T-helper 1 cell treated with Interleukin-12 subunit alpha and Interleukin-12 subunit beta and Interleukin-4 antibody, amounts not matched to agents 30 μg/mL and 1 μg/mL, for 36 hours (primary cell): Measurements from ENCODE around the gene KIRREL3.

Experiments used
- H3K27ac Mint-ChIP-seq: one replicate; pipeline ENCODE4 v1.8.0; 2021; ENCODE audit warnings: mild to moderate bottlenecking, mixed read lengths
- H3K27me3 Mint-ChIP-seq: one replicate; pipeline ENCODE4 v1.8.0; 2021; ENCODE audit warnings: low read depth, mixed read lengths
- H3K36me3 Mint-ChIP-seq: one replicate; pipeline ENCODE4 v1.8.0; 2021; ENCODE audit warnings: low read depth, mixed read lengths
- H3K4me1 Mint-ChIP-seq: one replicate; pipeline ENCODE4 v1.8.0; 2021; ENCODE audit warnings: low read depth, mixed read lengths
- H3K4me3 Mint-ChIP-seq: one replicate; pipeline ENCODE4 v1.8.0; 2021; ENCODE audit warnings: mild to moderate bottlenecking, moderate library complexity, mixed read lengths
- H3K9me3 Mint-ChIP-seq: one replicate; pipeline ENCODE4 v1.8.0; 2021; ENCODE audit warnings: mixed read lengths

Gene KIRREL3

GRCh38 chr11:126592496-126593410 lies 407.8 kb downstream of the KIRREL3 start:
- H3K36me3 Mint-ChIP-seq: no peaks in the 10 kb centered on the region
- H3K4me1 Mint-ChIP-seq: no peaks in the 10 kb centered on the region
- H3K27ac Mint-ChIP-seq: no peak overlapping the region
- no peak overlapping the region for H3K4me3 Mint-ChIP-seq
- no peaks in the 10 kb centered on the region for H3K9me3 Mint-ChIP-seq
- no peaks in the 10 kb centered on the region for H3K27me3 Mint-ChIP-seq

- no peak overlapping the region for H3K27ac Mint-ChIP-seq
- no peaks in the 10 kb centered on the region for H3K27me3 Mint-ChIP-seq
- H3K4me1 Mint-ChIP-seq: no peaks in the 10 kb centered on the region
- H3K4me3 Mint-ChIP-seq: no peak overlapping the region
- no peaks in the 10 kb centered on the region for H3K9me3 Mint-ChIP-seq
- H3K36me3 Mint-ChIP-seq: no peaks in the 10 kb centered on the region
These were observed 408.5 kb downstream of the KIRREL3 start for GRCh38 chr11:126591966-126592489.

- Mint-ChIP-seq H3K4me1 (no peaks in the 10 kb centered on the region), H3K27ac (no peak overlapping the region), H3K36me3 (no peaks in the 10 kb centered on the region), H3K9me3 (no peaks in the 10 kb centered on the region), H3K4me3 (no peak overlapping the region), H3K27me3 (no peaks in the 10 kb centered on the region)
These were observed 411.1 kb downstream of the KIRREL3 start for GRCh38 chr11:126589492-126589803.

GRCh38 chr11:126588630-126589491 lies 411.7 kb downstream of the KIRREL3 start:
- Mint-ChIP-seq H3K36me3 (no peaks in the 10 kb centered on the region), H3K9me3 (no peaks in the 10 kb centered on the region), H3K4me1 (no peaks in the 10 kb centered on the region), H3K27ac (no peak overlapping the region), H3K4me3 (no peak overlapping the region), H3K27me3 (no peaks in the 10 kb centered on the region)

- no peak overlapping the region for H3K4me3 Mint-ChIP-seq
- H3K9me3 Mint-ChIP-seq: no peaks in the 10 kb centered on the region
These were observed 413.0 kb downstream of the KIRREL3 start for GRCh38 chr11:126587541-126587940.

GRCh38 chr11:126585774-126586491 lies 414.6 kb downstream of the KIRREL3 start:
- no peak overlapping the region for H3K27ac Mint-ChIP-seq
- no peaks in the 10 kb centered on the region for H3K27me3 Mint-ChIP-seq
- no peaks in the 10 kb centered on the region for H3K9me3 Mint-ChIP-seq
- no peaks in the 10 kb centered on the region for H3K36me3 Mint-ChIP-seq
- H3K4me3 Mint-ChIP-seq: no peak overlapping the region
- H3K4me1 Mint-ChIP-seq: no peaks in the 10 kb centered on the region

More at GRCh38 chr11:126587541-126587940, 413.0 kb downstream of the KIRREL3 start:
- Mint-ChIP-seq H3K27me3 (no peaks in the 10 kb centered on the region), H3K4me1 (no peaks in the 10 kb centered on the region), H3K27ac (no peak overlapping the region), H3K36me3 (no peaks in the 10 kb centered on the region)

- H3K9me3 Mint-ChIP-seq: no peaks in the 10 kb centered on the region
- H3K4me3 Mint-ChIP-seq: no peak overlapping the region
- no peak overlapping the region for H3K27ac Mint-ChIP-seq
- H3K36me3 Mint-ChIP-seq: no peaks in the 10 kb centered on the region
- H3K27me3 Mint-ChIP-seq: no peaks in the 10 kb centered on the region
- no peaks in the 10 kb centered on the region for H3K4me1 Mint-ChIP-seq
These were observed 415.2 kb downstream of the KIRREL3 start for GRCh38 chr11:126585388-126585773.

GRCh38 chr11:126583594-126584427 lies 416.8 kb downstream of the KIRREL3 start:
- H3K4me1 Mint-ChIP-seq: no peaks in the 10 kb centered on the region

GRCh38 chr11:126583101-126583500 lies 417.5 kb downstream of the KIRREL3 start:
- no peaks in the 10 kb centered on the region for H3K27me3 Mint-ChIP-seq
- no peaks in the 10 kb centered on the region for H3K9me3 Mint-ChIP-seq
- H3K4me1 Mint-ChIP-seq: no peaks in the 10 kb centered on the region
- no peak overlapping the region for H3K27ac Mint-ChIP-seq
- no peaks in the 10 kb centered on the region for H3K36me3 Mint-ChIP-seq
- H3K4me3 Mint-ChIP-seq: no peak overlapping the region

More at GRCh38 chr11:126583594-126584427, 416.8 kb downstream of the KIRREL3 start:
- H3K36me3 Mint-ChIP-seq: no peaks in the 10 kb centered on the region
- no peaks in the 10 kb centered on the region for H3K9me3 Mint-ChIP-seq
- H3K4me3 Mint-ChIP-seq: no peak overlapping the region
- no peaks in the 10 kb centered on the region for H3K27me3 Mint-ChIP-seq
- no peak overlapping the region for H3K27ac Mint-ChIP-seq

GRCh38 chr11:126581871-126582648 lies 418.5 kb downstream of the KIRREL3 start:
- no peaks in the 10 kb centered on the region for H3K4me1 Mint-ChIP-seq
- H3K4me3 Mint-ChIP-seq: no peak overlapping the region
- H3K9me3 Mint-ChIP-seq: no peaks in the 10 kb centered on the region
- H3K27me3 Mint-ChIP-seq: no peaks in the 10 kb centered on the region
- no peaks in the 10 kb centered on the region for H3K36me3 Mint-ChIP-seq
- H3K27ac Mint-ChIP-seq: no peak overlapping the region

GRCh38 chr11:126578426-126578825 lies 422.1 kb downstream of the KIRREL3 start:
- no peaks in the 10 kb centered on the region for H3K36me3 Mint-ChIP-seq
- H3K27me3 Mint-ChIP-seq: no peaks in the 10 kb centered on the region
- no peak overlapping the region for H3K27ac Mint-ChIP-seq
- no peaks in the 10 kb centered on the region for H3K4me1 Mint-ChIP-seq
- H3K4me3 Mint-ChIP-seq: no peak overlapping the region
- no peaks in the 10 kb centered on the region for H3K9me3 Mint-ChIP-seq

- no peaks in the 10 kb centered on the region for H3K36me3 Mint-ChIP-seq
- no peaks in the 10 kb centered on the region for H3K27me3 Mint-ChIP-seq
- H3K27ac Mint-ChIP-seq: no peak overlapping the region
- no peaks in the 10 kb centered on the region for H3K9me3 Mint-ChIP-seq
- H3K4me3 Mint-ChIP-seq: no peak overlapping the region
- H3K4me1 Mint-ChIP-seq: no peaks in the 10 kb centered on the region
These were observed 422.5 kb downstream of the KIRREL3 start for GRCh38 chr11:126578021-126578420.

GRCh38 chr11:126575849-126576248 lies 424.7 kb downstream of the KIRREL3 start:
- Mint-ChIP-seq H3K27ac (no peak overlapping the region), H3K4me1 (no peaks in the 10 kb centered on the region), H3K36me3 (no peaks in the 10 kb centered on the region), H3K4me3 (no peak overlapping the region), H3K27me3 (no peaks in the 10 kb centered on the region), H3K9me3 (no peaks in the 10 kb centered on the region)
